Retinal pigment epithelial cell (primary cell): Measurements from ENCODE around the gene LRRC1.

Experiments
- DNase-seq: peaks from one replicate; pipeline ENCODE4 v3.0.0-alpha.2; 2010; ENCODE audit warnings: low read depth
- H3K4me3 ChIP-seq: 2 replicates; pipeline ENCODE4 v1.5.1; 2011; ENCODE audit warnings: mild to moderate bottlenecking, low read length, control low read depth, moderate library complexity
- TF ChIP-seq, protein P1 (sequence below): conservative IDR thresholded peaks from 2 replicates; pipeline ENCODE4 v1.5.1; 2011; ENCODE audit warnings: low read depth, low read length, control low read depth, inconsistent platforms

Gene LRRC1

DNA sequence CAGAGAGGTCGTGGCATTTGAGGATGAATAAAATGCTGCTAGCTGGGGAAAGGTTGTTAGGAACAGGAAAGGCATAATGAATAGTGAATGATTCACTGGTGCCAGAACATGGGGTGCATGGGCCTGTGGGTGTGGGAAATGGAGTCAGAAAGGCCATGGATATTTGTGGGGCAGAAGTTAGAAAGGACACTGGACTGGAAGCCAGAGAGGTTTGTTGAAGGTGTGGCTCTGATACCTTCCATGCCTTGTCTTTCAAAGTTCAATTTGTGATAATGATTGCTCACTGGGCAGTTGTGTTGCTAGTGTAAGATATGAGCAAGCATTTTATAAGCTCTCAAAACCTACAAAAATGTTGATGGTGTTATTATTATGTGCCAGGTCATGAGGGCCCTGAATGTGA, 32.7 kb downstream of the LRRC1 start:
- TF ChIP-seq, protein P1, sequence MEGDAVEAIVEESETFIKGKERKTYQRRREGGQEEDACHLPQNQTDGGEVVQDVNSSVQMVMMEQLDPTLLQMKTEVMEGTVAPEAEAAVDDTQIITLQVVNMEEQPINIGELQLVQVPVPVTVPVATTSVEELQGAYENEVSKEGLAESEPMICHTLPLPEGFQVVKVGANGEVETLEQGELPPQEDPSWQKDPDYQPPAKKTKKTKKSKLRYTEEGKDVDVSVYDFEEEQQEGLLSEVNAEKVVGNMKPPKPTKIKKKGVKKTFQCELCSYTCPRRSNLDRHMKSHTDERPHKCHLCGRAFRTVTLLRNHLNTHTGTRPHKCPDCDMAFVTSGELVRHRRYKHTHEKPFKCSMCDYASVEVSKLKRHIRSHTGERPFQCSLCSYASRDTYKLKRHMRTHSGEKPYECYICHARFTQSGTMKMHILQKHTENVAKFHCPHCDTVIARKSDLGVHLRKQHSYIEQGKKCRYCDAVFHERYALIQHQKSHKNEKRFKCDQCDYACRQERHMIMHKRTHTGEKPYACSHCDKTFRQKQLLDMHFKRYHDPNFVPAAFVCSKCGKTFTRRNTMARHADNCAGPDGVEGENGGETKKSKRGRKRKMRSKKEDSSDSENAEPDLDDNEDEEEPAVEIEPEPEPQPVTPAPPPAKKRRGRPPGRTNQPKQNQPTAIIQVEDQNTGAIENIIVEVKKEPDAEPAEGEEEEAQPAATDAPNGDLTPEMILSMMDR, result no peak
- no peak for DNase-seq
- no peak overlapping the region for H3K4me3 ChIP-seq

DNA sequence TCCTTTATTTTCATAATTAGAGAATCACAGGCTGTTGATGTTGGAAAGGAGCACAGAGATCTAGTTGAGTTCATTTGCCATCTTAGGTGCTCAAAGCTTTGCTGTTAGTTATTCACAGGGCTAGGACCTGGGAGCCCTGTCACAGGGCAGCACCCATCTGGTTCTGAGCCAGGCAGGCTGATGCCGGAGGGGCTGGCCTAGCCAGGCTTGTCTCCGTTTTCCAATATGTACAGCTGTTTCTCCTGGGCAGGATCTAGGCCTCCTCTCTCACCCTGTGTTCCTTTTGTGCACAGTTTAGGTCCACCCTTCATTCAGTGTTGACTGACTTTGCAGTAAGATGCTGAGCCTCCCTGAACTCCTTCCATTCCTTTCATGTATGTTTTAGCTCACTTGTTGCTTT, 33.4 kb downstream of the LRRC1 start:
- TF ChIP-seq, protein P1, result no peak
- DNase-seq, result no peak
- no peak overlapping the region for H3K4me3 ChIP-seq

DNA sequence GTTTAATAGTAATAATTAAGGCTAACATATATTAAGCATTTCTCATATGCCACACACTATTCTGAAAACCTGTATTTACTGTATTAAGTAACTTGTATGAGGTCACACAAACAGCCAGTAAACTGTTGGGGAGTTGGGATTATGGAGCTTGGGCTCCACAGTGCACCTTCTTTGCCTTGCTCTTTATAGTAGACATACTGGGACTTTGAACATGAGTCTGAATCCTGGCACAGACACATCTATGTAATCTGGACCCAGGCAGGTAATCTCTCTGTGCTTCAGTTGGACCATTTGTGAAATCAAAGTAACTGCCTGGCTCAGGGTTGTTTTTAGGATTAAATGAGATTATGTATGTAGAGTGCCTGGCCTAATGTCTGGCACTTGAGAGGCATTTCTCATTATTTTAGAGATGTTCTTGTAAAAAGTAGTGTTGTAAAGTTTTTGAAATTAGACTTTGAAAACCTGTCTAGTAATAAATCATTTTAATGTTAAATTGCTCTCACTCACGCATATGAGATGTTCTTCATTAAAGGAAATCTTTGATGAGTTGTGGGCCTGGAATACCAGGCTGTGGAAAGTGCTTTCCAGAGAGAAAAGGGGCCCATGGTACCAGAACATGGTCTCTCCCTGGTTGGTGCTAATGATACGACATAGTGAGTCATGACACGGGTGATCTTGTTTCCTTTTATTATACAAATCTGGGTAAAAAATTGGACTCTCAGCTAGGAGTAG, 34.3 kb downstream of the LRRC1 start:
- TF ChIP-seq, protein P1, result no peak
- no peak for DNase-seq
- H3K4me3 ChIP-seq, result no peak overlapping the region

DNA sequence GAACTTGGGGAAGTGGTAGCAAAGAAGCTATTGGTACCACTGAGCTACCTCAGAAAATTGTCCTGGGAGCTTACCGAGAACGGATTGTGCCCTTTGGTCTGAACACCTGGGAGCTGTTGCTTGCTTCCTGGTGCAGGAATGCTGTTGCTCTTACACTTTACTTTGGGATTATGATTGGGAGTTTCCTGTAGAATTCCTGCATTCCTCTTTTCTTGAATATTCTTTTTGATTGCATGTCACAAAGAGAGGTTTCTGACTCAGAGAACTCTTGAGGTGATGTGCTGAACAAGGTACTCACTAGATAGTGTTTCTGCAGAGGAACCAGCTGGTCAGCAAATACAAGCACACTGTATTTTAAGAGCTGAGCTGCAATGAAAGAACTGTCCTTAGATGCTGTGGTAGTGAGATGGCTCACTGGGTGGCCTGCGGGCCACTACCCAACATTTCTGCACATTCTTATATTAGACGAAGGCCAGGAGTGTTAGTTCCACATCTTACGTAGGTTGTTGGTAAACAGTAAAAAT, 35.0 kb downstream of the LRRC1 start:
- DNase-seq, result no peak

DNA sequence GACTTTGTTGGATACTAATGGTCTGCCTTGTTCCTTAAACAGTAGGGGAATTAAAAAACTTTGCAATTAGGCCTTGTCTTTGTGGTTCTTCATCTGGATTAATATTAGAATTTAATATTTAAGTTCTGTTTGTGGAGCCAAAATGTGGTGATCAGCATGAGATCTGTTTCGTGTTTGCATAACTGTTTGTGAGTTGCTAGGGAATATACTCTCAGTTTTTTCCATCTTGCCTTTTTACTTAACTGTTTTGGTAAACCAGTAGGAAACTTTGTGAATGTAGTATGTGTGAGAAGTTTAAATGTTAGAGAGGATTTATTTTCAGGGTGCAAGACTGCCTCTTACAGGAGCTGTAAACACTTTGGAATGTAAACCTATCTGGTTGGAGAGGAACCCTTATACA, 35.6 kb downstream of the LRRC1 start:
- peak; percentile 21 for DNase-seq
- no peak overlapping the region for H3K4me3 ChIP-seq
- TF ChIP-seq, protein P1, result no peak

More for the DNA sequence above, 35.0 kb downstream of the LRRC1 start:
- TF ChIP-seq, protein P1, result no peak
- H3K4me3 ChIP-seq, result no peak overlapping the region

DNA sequence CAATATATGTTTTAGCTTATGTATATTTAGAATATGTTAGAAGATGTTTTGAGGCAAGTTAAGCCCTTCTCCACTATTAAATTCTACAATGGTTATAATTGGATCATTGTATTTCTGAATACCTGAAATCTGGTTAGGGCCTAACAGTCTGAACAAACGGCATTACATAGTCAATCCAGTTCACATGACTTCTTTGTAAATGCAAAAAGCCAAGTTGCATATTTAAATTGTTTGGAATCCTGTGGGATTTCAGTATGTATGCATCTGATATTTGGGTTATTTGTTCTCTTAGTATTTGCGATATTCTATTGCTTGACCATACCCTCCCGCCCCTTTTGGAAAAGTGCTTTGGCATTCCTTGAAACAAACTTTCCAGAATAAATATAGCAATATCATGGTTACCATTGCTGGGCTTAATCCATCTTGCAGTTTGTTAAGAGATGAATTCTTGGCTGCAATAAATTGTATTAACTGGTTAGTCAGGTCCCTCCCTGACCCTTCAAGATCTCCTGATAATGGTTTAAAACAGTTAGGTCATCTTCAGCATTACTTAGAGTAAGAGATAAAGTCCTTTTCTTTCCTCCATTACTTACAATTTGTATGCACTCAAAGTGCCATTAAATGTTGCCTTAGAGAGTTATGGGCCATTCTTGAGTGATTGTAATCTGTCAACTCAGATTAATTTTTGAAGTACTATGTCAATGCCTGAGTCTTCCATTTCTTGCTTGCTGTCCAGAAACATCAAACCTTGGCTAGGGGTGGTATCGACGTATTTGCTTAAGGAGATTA, 36.5 kb downstream of the LRRC1 start:
- H3K4me3 ChIP-seq, result no peak overlapping the region
- TF ChIP-seq, protein P1, result no peak
- DNase-seq, result peak; percentile 30
